Raji (cell line): ENCODE measurements around the gene CYP27A1.

Experiments
- POLR2A ChIP-seq: IDR thresholded peaks from 2 replicates; pipeline ENCODE4 v1.6.1; 2011; ENCODE audit warnings: low read depth, low read length, control low read depth; ENCODE audit not compliant: insufficient read depth

The CYP27A1 gene

DNA sequence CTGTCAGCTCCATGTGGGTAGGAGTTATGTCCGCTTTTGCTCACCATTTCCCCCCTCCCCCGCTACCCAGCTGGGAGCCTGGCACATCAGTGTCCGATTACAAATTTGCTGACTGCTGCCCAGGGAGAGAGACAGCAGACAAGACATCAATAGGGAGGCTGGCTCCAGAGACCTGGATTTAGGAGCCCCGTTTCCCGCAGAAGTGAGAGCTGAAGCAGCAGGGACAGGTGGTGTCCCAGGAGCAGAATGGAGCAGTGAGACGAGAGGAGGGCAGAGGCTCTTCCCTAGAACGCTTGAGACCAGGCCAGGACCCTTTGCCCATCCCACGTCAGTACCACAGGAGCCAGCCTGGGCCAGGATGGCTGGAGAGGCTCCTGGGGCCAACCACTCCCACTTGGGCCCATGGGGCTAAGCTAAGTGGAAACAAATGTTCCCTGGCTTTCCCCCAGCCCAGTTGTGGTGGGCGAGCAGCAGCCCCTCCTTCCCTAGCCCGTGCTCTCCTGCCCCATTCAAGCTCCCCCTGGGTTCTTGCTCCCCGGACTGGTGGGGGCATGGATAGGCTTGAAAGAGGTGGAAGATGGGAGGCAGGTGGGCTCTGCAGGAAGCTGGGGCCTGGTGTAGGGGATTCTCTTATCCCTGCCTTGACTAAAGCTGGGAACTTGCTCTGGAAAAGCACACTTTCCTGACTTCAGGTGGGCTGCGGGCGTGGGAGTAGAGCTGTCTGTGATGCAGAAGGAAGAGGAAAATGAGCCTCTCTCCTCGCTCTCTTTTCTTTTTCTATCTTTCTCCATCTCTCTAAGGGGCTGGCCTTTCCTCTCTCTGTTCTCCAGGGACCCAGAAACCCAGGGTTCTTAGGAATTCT lies 73.6 kb downstream of the CYP27A1 start:
- no peak for TF ChIP-seq POLR2A

DNA sequence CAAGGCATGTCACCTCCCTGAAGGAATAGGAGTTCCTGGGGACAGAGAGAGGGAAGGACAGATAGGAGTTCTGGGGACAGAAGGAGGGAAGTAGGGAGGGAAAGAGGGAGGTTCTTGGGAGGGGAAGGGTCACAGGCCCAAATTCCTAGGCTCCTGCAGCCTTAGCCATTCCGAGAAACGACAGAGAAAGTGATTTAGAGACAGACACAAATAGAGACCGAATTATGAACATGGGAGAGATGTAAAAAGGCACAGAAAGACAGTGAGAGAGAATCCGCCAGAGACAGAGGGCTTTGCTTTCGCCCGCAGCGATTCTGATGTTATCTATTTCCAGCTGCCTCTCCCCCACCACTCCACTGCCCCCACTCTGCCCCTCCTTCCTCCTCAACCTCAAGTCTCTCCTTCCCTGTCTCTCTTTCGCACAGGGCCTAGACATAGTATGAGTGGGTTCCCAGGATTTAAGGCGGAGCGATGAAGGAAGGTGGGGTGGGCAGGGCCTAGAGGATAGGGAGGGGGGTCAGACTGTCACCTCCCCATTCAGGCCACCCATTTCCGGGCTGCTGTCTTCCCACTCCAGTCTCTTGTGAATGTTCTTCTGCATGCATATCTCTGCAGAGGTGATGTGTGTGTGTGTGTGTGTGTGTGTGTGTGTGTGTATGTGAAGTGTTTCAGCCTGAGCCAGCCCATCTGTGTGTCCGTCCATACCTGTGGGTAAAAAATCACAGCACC lies 74.4 kb downstream of the CYP27A1 start:
- TF ChIP-seq POLR2A, result no peak

DNA sequence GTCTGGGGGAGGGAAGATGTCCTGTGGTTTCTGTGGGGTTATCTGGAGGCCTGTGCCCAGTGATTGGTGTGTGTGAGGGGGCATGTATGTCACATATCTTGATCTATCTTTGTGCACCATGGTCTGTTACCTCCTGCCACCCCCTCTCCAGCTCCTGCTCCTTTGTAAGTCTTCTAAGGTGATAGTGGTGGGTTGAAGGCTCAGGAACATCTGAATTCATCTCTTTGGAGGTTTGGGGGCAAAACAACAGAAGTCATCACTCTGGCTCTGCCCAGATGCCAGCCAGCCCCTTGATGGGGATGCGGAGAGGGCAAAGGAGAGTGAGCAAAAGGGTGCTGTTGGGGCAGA lies 74.9 kb downstream of the CYP27A1 start:
- TF ChIP-seq POLR2A, result no peak

DNA sequence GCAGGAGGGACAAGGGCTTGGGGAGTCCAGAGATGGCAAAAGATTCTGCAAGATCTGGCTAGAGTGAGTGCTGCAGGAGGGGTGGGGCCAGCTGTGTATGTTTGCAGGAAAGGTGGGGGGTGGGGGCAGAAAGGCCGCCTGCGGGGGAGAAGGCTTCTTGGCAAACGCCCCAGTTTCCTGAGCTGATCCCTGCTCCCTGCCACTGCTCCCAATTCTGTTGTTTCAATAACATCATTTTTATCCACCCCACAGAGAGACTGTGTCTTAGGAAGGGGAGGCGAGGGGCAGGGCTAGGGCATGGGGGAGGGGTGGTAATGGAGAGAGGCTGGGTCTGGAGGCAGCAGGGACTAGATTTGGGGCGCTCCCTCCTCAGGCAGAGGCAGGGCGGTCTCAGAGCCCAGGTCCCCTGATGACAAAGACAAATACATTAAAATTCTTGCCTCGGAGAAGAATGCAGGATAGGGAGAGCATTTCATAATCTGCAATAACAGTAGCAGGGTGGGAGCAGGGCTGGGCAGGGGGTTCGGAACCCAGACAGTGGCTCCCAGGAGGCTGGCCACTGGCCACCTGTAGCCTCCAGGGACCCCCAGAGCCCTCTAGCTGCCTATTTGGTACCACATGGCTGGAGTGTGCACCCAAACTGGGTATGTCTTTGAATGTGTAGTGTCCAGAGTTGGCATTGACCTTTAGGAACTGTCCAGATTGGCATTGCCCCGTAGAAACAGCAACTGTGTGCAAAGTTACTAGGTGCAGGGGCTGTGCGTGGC lies 75.6 kb downstream of the CYP27A1 start:
- TF ChIP-seq POLR2A, result no peak

DNA sequence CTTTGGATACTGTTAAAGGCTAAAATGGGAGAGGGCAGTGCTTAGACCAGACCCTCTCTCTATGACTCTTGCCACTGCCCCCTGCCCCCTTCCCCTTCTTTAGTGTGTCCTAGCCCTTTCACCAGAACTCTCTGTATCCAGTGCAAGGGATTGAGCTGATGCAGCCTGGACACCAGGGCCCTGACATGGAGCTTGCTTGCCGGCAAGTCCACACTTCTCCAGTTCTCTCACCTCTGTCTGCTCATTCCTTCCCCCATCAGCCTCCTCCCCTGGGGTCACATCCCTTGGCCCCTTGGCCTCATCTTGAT lies 76.1 kb downstream of the CYP27A1 start:
- no peak for TF ChIP-seq POLR2A

DNA sequence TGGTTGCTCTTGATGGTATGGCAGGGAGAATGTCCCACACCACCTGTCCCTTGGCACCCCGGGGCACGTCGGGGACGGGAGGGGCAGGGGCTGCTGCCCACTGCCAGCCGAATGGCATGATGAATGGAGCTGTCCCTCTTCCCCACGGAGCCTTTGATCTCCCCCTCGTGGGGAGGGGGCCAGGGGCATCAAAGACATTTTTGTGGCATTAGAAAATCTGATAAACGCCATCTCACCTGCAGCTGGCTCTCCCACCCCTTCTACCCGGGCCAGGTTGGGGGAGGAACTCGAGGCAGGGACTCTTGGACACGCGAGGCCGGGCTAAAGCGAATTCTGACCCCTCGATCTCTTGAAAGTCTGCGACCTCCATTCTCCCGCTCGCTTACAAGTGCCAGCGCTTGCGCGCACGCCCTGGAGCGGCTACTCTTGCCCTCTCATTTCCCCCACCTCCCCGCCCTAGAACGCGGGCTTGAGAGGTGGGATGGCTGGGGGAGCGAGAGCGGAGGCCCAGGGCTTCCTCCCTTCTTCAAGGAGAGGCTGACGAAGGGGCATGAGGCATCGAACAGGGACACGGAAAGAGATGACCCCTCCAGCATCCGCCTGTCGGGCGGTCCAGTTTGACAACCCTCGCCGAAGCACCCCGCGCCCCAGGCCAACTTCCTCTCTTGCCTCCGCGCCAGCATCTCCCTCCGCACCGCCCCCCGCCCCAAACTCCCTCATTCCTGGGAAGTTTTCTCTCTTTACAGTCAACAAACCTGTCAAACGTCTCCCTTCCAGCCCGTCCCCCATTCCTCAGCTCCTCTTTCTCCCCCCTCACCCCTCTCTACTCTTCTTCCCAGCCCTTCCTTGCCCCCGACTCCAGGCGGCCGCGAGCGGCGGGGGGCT lies 77.0 kb downstream of the CYP27A1 start:
- TF ChIP-seq POLR2A, result no peak

DNA sequence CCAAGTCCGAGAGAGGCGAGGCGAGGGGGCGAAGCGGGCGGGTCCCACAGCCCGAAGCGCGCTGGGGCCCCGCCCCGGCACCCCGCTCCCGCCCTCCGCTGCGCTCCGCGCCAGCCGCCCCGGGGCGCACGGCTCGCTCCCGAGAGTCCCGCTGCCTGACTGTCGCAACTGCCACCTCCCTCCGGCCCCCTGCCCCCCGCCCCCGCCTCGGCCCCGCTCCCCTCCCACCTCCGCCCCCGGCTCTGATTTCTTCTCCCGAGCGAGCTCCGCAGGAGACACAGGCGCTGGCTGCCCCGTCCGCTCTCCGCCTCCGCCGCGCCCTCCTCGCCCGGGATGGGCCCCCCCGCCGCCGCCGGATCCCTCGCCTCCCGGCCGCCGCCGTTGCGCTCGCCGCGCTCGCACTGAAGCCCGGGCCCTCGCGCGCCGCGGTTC lies 77.6 kb downstream of the CYP27A1 start, which contains the start of gene WNT6:
Gene WNT6 (plus strand): TSS at position 250 of the 432 bp plus-strand sequence. CDS start 233 bp downstream, outside the sequence.
- no peak for TF ChIP-seq POLR2A

DNA sequence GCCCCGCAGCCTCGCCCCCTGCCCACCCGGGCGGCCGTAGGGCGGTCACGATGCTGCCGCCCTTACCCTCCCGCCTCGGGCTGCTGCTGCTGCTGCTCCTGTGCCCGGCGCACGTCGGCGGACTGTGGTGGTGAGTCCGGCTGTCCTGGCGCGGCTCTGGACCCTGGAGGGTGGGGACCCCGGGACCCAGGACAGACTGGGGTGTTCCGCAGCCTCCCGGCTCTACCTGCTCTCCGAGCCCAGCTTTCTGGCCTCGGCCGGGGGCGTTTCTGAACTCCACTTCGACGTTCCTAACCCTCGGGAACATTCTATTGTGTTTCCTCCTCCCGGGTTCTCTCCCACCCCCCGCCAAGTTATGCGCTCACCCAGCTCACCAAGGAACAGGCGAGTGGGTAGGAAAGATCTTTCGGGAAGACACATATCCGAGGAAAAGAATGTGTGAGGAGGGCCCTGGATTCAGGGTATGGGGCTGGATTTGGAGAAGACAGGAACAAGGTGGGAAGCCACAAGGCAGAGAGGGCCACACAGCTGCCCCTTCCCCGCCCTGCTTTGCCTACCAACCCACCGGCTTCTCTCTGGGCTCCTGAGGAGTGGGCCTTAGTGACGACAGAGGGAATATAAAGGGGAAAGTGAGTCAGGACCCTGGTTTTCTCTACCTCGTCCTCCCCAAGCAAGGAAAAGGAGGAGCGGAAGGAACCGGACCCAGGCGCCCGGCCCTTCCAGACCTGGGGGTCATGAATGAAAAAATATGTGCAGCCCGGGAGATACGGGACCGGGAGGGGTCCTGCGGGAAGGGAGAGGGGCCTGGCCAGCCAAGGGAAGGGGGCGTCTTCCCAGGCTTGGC lies 78.3 kb downstream of the CYP27A1 start:
- no peak for TF ChIP-seq POLR2A

DNA sequence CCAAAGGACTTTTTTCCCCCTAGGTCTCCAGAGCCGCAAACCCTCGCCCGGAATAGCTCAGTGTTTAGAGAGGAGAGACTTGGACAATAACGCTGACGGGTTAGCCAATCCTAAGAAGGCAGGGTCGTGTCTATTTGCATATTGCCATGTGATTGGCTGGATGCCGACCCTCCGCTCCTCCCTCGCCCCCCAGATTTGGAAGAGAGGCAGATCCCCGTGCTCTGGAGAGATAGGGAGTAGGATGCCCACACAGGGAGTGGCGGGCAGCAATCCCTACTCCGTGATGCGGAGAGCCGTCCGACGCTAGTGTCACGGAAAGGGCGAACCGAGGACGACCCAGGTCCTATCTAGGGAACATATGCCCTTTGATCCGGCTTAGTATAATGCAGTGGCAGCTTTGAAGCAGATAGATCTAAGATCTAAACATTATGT lies 79.0 kb downstream of the CYP27A1 start:
- no peak for TF ChIP-seq POLR2A

DNA sequence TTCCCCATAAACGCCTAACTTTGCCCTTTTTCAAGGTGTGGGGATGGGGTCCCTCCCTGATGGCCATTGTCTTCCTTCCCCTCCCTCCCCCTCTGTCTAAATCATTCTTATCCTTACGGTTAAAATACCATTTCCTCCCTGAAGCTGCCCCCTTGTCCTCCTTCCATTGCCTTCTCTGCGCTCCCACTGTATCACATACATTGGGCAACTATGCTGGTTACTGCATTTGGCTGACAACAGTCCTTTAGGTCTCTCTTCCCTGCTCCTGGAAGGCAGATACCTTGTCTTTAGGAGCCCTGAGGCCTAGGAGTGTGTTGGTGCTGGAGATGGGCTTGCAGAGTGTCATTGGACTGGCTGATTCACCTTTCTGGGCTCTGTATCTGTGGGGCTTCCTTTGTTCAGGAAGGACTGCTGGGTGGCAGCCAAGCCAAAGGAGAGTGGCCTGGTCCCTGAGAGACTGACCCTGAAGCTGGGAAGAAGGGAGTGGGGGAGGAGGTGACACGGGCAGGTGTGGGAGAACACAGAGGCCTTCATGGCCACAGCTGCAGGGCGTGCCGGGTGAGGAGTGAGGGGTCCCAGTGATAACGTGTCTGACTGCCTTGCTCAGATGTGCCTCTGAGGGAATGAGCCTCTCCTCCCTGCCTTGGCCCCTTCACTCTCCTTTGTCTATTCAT lies 79.8 kb downstream of the CYP27A1 start:
- no peak for TF ChIP-seq POLR2A

DNA sequence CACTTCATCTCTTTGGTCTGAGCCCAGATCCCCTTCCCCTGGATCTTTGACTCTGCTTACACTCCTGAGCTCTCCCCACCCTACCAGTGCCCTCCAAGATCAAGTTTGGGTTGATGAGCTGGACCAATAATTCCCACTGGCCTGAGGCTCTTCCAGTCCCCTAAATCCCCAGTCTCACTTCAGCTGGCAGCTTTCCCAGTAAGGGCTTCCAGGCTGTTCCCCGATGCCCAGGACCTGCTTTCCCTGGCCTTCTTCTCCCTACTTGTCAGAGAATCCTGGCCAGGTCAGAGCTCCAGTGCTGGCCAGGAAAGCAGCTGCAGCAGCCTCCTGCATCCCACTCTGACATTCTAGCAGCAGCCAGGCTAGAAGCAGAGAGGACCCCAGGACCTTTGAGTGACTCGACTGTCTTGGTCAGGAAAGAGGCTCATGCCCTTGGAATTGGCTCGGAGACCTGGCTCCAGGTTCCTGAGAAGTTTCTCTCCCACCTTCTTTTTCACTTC lies 81.1 kb downstream of the CYP27A1 start:
- TF ChIP-seq POLR2A, result no peak
